ENCODE measurements around the gene LCORL. TPM values are rescaled to one million over a fixed set of nuclear protein-coding genes. Genes with fewer than 3 reads are reported as not detected.
"Not testable (repeated sequence)": the region's sequence is repeated elsewhere in the genome, so short reads cannot be mapped to it uniquely, and the experiment has no call there.

LCORL gene
- polyA plus RNA-seq (ENCODE audit: insufficient read length): 10.0 TPM

DNA sequence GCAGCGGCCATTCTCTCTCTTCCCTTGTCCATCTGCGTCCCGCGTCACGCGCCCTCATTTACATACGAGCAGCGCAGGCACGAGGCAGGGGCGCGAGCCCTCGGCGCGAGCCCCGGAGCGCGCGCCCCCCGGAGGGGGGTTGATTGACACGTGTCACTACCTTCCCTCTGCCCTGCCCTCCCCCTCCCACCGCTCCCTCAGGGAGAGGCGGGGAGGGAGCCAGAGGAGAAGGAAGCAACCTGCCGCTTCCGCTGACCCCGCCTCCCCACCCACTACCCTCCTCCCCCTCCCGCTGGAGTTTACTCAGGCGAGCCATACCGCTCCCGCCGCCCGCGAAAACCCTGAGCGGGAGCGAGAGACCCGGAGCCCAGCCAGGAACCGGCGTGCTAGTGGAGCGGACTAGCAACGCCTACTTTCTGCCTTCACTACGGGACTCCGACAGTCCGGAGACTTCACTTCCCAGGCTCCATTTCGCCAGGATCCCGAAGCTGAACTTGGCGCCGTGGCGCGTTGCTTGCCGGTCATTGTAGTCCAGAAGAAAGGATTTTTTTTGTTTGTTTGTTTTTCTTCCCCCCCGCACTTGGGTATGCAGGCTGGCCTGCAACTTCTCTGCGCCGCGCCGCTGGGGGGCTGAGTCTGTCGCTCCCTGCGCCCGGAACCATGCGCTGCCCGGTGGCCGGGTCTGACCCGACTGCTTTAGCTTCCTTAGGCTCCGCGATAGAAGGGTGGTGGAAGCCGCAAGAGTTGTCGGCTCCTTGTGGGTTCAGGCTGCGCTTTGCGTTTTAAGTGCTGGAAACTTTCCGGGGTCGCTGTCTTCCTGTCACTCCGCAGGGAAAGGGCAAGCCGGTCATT lies at the start of gene LCORL:
Gene LCORL (minus strand): TSS at position 36 of the 852 bp plus-strand sequence. CDS start 4 bp downstream, at position 32.
- DNase-seq: peak; percentile 98

DNA sequence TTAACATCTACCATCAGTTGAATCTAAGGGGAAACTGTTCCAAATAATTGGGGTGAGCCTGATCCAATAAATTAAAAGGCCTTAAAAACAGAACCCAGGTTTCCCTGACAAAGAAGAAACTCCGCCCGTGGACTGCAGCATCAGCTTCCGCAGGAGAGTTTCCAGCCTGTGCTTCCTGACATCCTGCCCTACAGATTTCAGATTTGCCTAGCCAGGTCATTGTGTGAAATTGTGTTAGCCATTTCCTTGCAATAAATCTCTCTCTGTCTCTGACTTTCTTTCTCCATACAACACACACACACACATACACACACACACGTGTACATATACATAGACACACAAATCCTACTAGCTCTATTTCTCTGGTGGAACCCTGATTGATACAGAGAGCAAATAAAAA lies 48.3 kb upstream of the LCORL start:
- DNase-seq: no peak

DNA sequence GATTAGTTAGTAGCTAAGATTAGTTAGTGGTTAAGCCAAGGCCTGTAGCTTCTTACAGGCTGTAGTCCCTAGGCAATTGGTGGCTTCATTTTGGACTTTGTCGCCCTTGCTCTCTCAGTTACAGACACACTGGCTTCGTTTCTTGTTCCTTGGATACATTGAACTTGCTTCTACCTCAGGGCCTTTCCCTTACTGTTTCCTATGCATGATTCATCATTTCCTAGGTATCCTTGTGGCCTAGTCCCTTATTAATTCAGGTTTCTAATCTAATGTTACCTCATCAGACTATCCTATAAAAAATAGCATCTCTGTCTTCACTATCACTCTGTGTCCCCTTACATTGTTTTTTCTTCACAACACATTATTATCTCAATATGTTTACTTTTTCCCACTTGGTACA lies 45.5 kb upstream of the LCORL start:
- DNase-seq: no peak

DNA sequence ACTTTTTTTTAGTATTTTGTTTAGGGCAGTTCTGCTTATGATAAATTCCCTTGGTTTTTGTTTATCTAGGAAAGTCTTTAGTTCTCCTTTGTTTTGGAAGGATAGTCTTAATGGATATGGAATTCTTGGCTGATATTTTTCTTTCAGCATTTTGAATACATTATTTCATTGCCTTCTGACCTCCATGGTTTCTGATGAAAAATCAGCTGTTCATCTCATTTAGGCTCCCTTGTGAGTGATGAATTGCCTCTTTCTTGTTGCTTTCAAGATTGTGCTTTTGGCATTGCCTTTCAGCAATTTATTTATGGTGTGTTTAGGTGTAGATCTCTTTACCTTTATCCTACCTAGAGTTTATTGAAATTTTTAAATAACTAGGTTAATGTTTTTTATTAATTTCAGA lies 41.5 kb upstream of the LCORL start:
- DNase-seq: no peak

DNA sequence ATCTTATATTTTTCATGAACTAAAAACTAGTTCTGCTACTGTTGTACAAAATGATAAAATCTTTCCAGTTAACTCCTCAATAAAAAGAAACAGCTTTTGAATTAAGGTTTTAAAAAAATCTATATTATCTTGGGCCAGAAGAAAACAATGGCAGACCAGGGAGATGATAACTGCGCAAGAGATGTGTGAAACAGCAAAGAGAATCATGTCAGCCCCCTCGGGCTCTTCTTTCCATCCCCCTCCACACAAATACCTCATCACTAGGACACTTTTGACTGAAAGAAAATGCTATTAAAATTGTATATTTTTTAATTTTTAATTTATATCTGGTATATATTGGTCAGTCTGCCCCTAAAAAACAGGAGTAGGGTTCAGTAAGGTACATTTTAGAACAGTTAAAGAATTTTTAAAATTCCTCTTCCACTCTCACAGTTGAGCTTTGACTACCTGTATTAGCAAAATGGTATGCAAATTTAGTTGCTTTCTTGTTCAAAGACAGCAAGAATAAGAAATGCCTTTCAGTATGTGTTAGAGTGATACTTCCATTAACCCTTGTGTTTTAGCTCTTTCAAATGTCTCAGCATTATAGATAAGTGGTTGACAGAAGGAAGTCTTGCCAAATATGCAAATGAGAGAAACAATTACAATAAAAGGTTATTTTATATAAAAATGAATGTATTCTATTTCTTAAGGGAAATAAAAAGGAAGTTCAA lies 36.4 kb upstream of the LCORL start:
- DNase-seq: no peak

DNA sequence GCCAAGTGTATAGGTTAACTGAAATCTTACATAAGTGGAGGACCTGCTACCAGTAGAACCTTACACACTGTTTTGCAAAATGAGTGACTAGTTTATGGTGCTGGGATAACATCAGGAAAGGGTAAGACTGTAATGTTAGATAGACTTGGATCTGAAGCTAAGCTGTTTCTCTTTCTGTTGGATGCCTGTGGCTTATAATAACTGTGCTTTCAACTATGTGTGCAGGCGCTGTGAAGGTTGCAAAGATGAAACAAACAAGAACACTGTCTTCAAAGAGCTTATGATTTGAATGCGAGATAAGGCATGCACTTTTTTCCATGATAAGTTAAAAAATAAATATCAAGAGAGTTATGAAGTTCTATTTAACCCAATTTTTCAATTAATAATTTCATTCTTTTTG lies 34.5 kb upstream of the LCORL start:
- no peak for DNase-seq

DNA sequence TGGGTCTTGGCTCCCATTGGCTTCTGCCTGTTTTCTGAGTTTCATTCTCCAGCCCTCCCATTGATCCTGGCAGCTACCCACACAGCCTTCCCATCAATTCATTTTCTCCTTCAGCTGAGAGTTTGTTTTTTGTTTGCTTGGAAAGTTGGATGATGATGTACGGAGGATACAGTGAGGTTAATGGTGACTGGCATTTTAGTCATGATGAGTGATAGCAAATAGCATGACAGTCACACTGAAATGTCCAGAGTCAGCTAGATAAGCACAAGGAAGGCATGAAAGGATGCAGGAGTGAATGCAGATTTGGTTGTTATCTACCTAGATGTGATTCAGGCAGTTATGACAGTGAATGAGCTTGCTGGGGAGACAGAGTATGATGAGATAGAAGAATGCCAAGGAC lies 30.6 kb upstream of the LCORL start:
- DNase-seq: no peak

DNA sequence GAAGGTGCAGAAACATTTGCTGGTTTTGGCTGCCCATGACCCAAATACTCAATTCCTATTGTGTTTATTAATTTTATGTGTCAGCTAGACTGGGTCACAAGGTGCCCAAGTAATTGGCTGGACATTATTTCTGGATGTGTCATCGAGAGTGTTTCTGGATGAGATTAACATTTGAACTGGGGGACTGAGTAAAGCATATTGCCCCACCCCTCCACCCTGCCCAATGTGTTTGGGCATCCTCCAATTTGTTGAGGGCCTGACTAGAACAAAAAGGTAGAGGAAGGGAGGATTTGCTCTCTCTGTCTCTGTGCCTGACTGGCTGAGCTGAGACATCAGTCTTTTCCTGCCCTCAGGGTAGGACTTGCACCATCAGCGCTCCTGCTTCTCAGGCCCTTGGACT lies 29.7 kb upstream of the LCORL start:
- no peak for DNase-seq

DNA sequence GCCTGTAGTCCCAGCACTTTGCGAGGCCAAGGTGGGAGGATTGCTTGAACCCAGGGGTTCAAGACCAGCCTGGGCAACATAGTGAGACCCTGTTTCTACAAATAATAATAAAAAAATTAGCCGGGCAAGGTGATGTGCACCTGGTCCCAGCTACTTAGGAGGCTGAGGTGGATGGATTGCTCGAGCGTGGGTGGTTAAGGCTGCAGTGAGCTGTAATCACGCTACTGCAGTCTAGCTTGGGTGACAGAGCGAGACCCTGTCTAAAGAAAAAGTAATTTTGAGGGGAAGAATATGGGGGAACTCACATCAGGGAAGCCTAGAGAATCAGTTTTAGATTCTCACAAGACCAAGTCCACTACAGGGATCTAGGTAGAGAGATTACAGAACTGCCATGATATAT lies 28.9 kb upstream of the LCORL start:
- no peak for DNase-seq

DNA sequence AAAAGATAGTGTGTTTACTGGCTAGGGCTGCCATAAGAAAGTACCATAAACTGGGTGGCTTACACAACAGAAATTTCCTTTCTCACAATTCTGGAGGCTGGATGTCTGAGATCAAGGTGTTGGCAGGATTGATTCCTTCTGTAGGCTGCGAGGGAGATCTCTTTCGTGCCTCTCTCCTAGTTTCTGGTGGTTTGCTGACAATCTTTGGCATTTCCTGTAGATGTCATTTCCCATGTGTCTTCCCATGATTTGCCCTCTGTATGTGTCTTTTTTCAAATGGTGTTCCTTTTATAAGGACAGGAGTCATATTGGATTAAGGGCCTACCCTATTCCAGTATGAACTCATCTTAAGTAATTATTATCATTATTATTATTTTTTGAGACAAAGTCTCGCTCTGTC lies 27.9 kb upstream of the LCORL start:
- DNase-seq: no peak

DNA sequence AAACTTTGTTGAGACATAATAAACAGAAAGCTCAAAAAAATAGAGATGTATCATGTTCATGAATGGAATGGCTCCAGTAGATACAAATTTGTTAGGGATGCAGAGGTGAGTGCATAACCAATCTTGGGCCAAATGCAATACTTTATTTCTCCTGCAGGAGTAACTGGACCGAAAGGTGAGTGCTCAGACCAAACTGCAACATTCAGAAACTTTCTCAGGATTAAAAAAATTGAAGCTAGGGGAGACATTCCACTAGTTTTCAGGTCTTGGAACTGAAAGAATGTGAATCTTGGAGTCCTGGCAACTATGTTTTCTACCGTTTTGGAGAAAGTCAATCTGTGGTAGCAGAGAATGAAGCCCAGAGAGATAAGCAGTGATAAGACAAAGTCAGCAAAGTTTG lies 21.2 kb upstream of the LCORL start:
- no peak for DNase-seq

DNA sequence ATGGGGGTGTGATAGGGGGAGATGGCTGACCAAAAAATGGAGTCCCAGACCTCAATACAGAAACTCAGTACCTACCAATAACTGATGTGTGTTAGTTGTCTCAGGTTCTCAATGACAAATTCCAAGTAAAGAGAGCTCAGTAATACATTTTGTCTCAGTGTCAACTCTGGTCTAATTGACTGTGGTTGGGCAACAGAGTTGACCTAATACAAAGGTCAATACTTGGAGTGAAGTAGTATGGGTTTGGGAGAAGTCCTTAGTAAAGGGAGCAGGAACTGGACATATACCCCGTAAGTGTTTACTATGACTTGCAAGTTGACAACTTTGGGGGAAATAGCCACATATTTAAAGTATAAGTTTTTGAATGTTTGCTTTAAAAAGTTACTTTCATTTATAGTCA lies 20.5 kb upstream of the LCORL start:
- DNase-seq: no peak

DNA sequence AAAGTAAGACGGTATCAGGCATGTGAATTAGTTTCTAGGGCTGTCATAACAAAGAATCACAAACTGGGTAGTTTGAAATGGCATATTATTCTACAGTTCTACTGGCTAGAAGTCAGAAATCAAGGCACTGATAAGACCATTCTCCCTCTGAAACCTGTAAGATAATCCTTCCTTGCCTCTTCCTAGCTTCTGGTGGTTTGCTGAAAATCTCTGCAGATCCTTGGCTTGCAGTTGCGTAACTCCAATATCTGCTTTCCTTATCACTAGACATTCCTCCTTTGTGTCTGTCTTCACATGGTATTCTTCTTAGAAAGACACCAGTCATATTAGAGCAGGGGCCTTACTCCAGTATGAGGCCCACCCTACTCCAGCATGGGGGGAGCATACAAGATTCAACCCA lies 19.6 kb upstream of the LCORL start:
- no peak for DNase-seq

DNA sequence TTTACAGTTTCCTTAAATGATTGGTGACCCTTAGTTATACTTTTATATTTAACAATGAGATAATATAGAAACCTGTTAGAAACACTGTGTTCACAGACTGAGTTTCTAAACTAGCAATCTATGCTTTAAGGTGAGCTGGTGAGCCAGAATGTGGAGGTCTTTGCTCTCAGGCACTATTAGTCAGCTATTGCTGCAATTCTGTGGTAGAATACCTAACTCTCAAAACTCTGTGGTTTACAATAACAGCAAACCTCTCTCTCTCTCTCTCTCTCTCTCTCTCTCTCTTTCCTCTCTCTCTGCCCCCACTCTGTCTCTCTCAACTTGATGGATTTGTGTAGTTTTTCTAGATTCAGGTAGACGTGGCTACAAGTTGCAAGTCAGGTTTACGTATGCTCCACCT lies 17.6 kb upstream of the LCORL start:
- no peak for DNase-seq

DNA sequence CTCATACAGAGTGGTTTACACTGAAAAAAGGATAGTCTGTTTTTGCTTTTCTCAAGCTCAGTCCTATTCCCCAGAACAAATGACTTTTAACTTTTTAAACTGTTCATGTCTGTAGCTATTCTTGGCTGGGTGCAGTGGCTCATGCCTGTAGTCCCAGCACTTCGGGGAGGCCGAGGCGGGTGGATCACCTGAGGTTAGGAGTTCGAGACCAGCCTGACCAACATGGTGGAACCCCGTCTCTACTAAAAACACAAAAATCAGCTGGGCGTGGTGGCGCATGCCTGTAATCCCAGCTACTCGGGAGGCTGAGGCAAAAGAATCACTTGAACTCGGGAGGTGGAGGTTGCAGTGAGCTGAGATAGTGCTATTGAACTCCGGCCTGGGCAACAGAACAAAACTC lies 14.8 kb upstream of the LCORL start:
- not testable (repeated sequence) for DNase-seq

DNA sequence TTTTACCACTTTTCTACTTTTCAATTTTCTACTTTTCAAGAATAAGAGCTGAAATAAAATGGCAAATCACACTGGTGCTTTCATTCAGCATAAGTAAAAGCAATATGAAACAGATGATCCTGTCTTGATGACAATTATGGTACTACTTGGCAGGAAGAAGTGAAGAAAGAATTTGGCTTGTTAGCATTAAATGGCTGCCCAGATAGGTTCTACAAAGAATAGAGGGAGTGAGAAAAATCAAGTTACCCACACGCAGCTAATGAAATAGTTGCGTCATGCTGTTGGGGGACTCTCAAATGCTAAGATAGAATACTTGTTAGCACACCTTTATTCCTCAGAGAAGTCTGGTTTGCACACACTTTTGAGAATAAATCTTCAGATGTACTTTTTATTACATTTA lies 12.5 kb upstream of the LCORL start:
- no peak for DNase-seq

DNA sequence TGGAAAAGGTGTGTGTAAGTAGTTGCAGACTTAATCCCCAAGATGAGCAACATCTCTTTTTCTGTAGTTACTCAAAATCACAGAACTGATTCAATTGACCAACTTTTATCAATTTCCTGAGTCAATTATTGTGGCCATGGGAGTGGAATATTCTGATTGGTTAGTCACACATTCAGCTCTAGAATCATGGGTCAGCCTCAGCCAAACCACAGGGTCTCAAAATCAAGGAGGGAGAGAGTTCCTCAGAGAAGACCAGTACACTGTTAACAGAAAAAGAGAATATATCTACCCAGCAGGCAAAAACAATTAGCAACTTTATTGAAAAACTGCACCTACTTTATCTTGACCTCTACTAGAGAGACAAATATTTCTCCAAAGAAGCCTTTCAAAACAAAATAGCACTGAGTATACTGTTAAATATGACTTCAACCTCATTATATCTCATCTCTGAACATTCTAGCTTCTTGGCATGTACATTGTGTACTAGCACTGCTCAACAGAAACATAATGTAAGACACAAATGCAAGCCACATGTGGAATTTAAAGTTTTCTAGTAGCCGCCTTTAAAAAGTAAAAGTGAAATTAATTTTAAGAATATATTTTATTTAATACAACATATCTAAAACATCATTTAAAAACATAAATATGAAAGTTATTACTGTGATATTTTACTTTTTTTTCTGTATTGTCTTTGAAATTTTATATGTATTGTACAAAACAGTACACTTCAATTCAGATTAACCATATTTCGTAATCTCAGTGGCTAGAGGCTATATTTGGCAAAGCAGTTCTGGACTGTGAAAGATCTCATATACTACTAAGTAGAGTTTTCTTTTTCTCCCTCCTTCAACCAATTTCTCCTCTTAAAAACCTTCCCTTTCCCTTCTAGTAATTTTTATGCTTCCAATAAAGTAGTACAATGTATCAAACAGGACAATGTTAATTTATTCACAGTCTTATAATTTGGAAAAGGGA lies 11.8 kb upstream of the LCORL start:
- DNase-seq: no peak

DNA sequence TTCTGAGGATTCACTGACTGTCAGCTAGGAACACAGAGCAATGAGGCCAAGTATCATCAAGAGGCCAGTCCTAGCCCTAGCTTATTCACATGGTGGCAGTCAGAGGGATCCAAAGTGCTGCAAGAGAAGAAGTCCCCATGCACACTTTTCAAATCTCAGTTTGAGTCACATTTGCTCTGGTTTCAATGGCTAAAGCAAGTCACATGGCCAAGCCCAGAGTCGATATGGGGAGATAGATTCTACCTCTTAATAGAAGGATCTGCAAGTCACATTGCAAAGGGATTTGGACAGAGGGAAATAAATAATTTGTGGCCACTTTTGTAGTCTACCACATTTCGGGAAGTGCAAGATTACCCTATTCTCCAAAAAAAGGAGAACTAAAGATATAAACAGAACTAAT lies 3.7 kb upstream of the LCORL start:
- DNase-seq: no peak

DNA sequence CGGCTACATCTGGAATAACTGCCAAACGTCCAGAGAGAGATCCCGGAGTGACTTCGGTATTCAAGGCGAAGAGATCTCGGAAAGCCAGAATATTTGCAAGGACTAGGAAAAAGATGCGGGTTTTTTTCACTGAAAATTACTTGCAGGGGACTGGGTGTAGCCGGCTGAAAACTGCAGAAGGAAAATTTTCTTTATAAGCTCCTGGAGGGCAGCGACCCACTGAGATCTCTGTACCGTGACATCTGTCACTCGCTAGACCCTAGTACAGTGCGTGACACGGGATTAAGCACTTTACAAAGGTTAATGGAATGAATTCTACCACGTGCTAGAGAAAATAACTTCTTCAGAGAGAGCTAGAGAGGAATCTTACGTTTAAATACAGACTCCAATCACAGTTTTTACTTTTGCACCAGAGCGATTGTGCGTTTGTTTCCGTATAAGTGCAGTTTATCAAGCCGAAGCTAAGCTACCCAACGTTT lies 1.1 kb upstream of the LCORL start:
- no peak for DNase-seq

DNA sequence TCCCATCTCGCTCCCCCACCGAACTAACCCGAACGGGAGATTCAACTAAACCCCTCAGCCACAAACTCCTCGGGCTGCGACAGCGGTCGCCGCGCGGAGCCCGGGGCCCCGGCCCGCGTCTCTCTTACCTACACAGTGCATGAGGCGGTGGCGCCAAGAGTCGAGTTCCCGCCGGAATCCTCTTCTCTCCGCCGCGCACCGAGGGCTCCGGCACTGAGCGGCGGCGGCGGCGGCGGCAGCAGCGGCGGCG lies 160 bp downstream of the LCORL start:
- no peak for DNase-seq

DNA sequence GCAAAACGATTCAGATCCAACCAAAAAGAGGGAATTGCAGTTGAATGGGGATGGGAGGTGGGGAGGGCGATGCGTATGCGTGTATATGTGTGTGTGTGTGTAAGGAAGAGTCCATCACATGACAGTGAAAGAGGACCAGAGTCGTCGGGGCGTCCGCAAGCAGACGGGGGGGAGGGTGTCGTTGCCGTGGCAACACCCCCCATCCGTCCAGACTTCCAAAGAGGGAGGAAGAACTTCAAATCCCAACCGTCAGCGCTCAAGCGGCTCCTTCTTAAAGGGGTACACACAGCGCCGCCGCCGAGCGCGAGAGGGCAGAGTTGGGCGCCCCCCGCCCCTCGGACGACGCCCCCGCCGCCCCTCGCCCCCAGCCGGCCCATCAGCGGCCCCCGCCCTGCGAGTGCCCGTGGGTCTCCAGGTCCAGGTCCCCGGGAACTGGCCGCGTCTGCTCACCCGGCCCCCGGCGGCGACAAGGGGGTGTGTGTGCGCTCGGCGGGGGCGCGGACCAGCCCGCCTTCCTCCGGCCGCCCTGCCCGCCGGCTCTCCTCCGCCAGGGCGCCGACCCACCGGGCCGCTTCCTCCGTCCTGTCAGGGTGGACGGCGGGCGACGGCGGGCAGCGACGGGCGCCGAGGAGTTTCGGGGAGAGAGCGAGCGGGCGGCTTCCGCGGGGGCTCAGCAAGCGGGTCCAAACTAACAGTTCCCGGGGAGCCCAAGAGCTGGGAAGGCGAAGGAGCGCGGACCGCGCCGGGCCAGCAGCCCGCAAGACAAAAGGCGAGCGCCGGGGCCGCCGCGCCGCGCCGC lies 685 bp downstream of the LCORL start:
- DNase-seq: peak; percentile 83

DNA sequence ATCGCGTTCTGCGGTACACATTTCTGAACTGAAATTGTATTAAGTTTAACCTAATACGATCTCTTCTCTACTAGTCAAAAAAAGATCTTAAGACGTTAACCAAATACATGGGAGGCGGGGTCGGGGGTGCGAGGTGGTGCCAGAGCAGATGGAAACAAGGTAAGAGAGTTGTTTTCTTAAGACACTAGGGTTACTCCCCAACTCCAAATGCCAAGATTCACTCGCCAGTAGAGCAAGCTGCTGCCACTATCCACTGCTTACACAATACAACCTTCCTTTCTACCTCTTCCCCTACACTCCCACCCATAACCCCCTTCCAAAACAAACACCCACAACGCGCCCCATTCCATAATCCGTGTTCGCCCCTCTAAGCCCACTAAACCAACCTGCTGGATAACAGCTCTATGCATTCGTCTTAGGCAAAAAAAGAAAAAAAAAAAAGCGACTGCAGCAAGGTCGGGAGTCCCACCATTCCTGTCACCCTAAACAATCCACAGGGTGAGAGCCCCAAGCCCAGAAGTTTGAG lies 1.3 kb downstream of the LCORL start:
- peak; percentile 11 for DNase-seq

Measured in hindlimb muscle (tissue), 1 donor.